Neural cell (in vitro differentiated cells): ENCODE data around the gene SLC10A4. TPM values are rescaled to one million over a fixed set of nuclear protein-coding genes. Genes with fewer than 3 reads are reported as not detected.

Source experiments
- H2AFZ ChIP-seq: fragments of 200-600, 300-800 bp; sonication (generic), shearing (Covaris generic); 2 replicates; pipeline ENCODE4 v1.6.0; 2014; ENCODE audit warnings: low read depth, mild to moderate bottlenecking, antibody characterized with exemption, low read length, moderate library complexity
- H3F3A ChIP-seq: fragments of 200-600 bp; shearing (Covaris generic); 2 replicates; pipeline ENCODE4 v1.6.1; 2016; ENCODE audit warnings: mild to moderate bottlenecking, moderate library complexity, mixed read lengths, antibody characterized with exemption, low read length; ENCODE audit not compliant: insufficient read depth, poor library complexity, severe bottlenecking
- H3K27ac ChIP-seq: fragments of 200-600, 300-800 bp; sonication (generic), shearing (Covaris generic); 2 replicates; pipeline ENCODE4 v1.5.1; 2014; ENCODE audit warnings: mild to moderate bottlenecking, low read length, moderate library complexity
- H3K27me3 ChIP-seq: fragments of 300-800, 200-600 bp; sonication (generic), shearing (Covaris generic); 2 replicates; pipeline ENCODE4 v1.6.0; 2014; ENCODE audit warnings: mild to moderate bottlenecking, low read depth, low read length, moderate library complexity; ENCODE audit not compliant: insufficient read depth
- H3K36me3 ChIP-seq: fragments of 300-800, 200-600 bp; sonication (generic), shearing (Covaris generic); 2 replicates; pipeline ENCODE4 v1.5.1; 2014; ENCODE audit warnings: mild to moderate bottlenecking, antibody characterized with exemption, low read length, moderate library complexity; ENCODE audit not compliant: insufficient read depth
- H3K4me2 ChIP-seq: fragments of 300-800, 200-600 bp; sonication (generic), shearing (Covaris generic); 2 replicates; pipeline ENCODE4 v1.6.0; 2014; ENCODE audit warnings: mild to moderate bottlenecking, low read length
- H3K4me3 ChIP-seq: fragments of 300-800, 200-600 bp; sonication (generic), shearing (Covaris generic); 2 replicates; pipeline ENCODE4 v1.5.1; 2014; ENCODE audit warnings: mild to moderate bottlenecking, low read length, moderate library complexity
- H3K79me2 ChIP-seq: fragments of 200-600 bp; shearing (Covaris generic); replicated peaks from 2 replicates; pipeline ENCODE4 v1.6.0; 2014; ENCODE audit warnings: mild to moderate bottlenecking, low read length, moderate library complexity; ENCODE audit not compliant: insufficient read depth
- H3K9ac ChIP-seq: fragments of 300-800, 200-600 bp; sonication (generic), shearing (Covaris generic); 2 replicates; pipeline ENCODE4 v1.6.1; 2016; ENCODE audit warnings: mild to moderate bottlenecking, low read length, mixed read lengths
- H3K9me2 ChIP-seq: fragments of 200-600 bp; shearing (Covaris generic); 2 replicates; pipeline ENCODE4 v1.6.1; 2016; ENCODE audit warnings: mild to moderate bottlenecking, low read length, mixed read lengths; ENCODE audit not compliant: insufficient read depth
- H3K9me3 ChIP-seq: fragments of 200-600, 300-800 bp; sonication (generic), shearing (Covaris generic); 2 replicates; pipeline ENCODE4 v1.6.1; 2016; ENCODE audit warnings: mild to moderate bottlenecking, mixed run types, low read length, moderate library complexity, mixed read lengths
- H4K20me1 ChIP-seq: fragments of 200-600 bp; shearing (Covaris generic); 2 replicates; pipeline ENCODE4 v1.6.1; 2016; ENCODE audit warnings: mild to moderate bottlenecking, mixed run types; ENCODE audit not compliant: insufficient read depth
- CTCF ChIP-seq: fragments of 450-650 bp; IDR thresholded peaks from 2 replicates; pipeline ENCODE4 v1.5.1; 2014; ENCODE audit warnings: antibody characterized with exemption, mild to moderate bottlenecking, moderate library complexity; ENCODE audit not compliant: poor library complexity, severe bottlenecking
- EP300 ChIP-seq: fragments of 450-650 bp; conservative IDR thresholded peaks from 2 replicates; pipeline ENCODE4 v1.6.1; 2014; ENCODE audit warnings: antibody characterized with exemption, mild to moderate bottlenecking, moderate library complexity; ENCODE audit not compliant: poor library complexity, severe bottlenecking
- EZH2 ChIP-seq: fragments of 200-600, 300-800 bp; shearing (Covaris generic), sonication (generic); IDR thresholded peaks from 2 replicates; pipeline ENCODE4 v1.6.1; 2014; ENCODE audit warnings: antibody characterized with exemption, low read length, borderline replicate concordance, mild to moderate bottlenecking; ENCODE audit not compliant: insufficient read depth, poor library complexity, severe bottlenecking
- MXI1 ChIP-seq: fragments of 450-650 bp; conservative IDR thresholded peaks from 2 replicates; pipeline ENCODE4 v1.6.1; 2014; ENCODE audit warnings: antibody characterized with exemption, mild to moderate bottlenecking; ENCODE audit not compliant: poor library complexity, severe bottlenecking
- POLR2AphosphoS5 ChIP-seq: IDR thresholded peaks from 2 replicates; pipeline ENCODE4 v1.6.1; 2012
- RAD21 ChIP-seq: fragments of 450-650 bp; conservative IDR thresholded peaks from 2 replicates; pipeline ENCODE4 v1.6.1; 2014; ENCODE audit warnings: antibody characterized with exemption, mild to moderate bottlenecking, moderate library complexity
- REST ChIP-seq: IDR thresholded peaks from 2 replicates; pipeline ENCODE4 v1.6.1; 2012; ENCODE audit warnings: borderline replicate concordance
- SMC3 ChIP-seq: fragments of 450-650 bp; conservative IDR thresholded peaks from 2 replicates; pipeline ENCODE4 v1.6.1; 2014; ENCODE audit warnings: antibody characterized with exemption, mild to moderate bottlenecking, moderate library complexity; ENCODE audit not compliant: poor library complexity
- TAF1 ChIP-seq: IDR thresholded peaks from 2 replicates; pipeline ENCODE4 v1.6.1; 2012; ENCODE audit warnings: low read depth
- polyA plus RNA-seq: library from polyadenylated mRNA; depleted of rRNA; stranded (reverse); fragments of >200 nt; gene quantifications from 2 replicates; pipeline ENCODE4 v1.2.3, GENCODE V29; 2014

SLC10A4 gene
- polyA plus RNA-seq, 1 donor from 2014 or later: 14.5 TPM

GRCh38 chr4:48446642-48447041 lies 36.5 kb upstream of the SLC10A4 start:
- Histone ChIP-seq H3K36me3 (no peaks in the 10 kb centered on the region), H2AFZ (no peak overlapping the region), H3K79me2 (no peaks in the 10 kb centered on the region), H3K9me2 (no peaks in the 10 kb centered on the region), H3K9ac (no peak overlapping the region), H3K4me2 (no peak overlapping the region), H3F3A (no peaks in the 10 kb centered on the region), H3K4me3 (no peak overlapping the region), H3K27ac (no peak overlapping the region), H4K20me1 (no peaks in the 10 kb centered on the region), H3K9me3 (no peaks in the 10 kb centered on the region), H3K27me3 (no peaks in the 10 kb centered on the region)
- TF ChIP-seq POLR2AphosphoS5 (no peak), EP300 (no peak), CTCF (no peak), EZH2 (no peak)

- TF ChIP-seq POLR2AphosphoS5 (no peak), MXI1 (no peak), EP300 (no peak), SMC3 (no peak), REST (no peak)
- no peak overlapping the region for H2AFZ ChIP-seq
- H3K27ac ChIP-seq: no peak overlapping the region
- H3K27me3 ChIP-seq: no peaks in the 10 kb centered on the region
- H3K79me2 ChIP-seq: no peaks in the 10 kb centered on the region
- H3K9me3 ChIP-seq: no peaks in the 10 kb centered on the region
- H3K4me2 ChIP-seq: no peak overlapping the region
- H3F3A ChIP-seq: no peaks in the 10 kb centered on the region
- no peak overlapping the region for H3K4me3 ChIP-seq
- H3K36me3 ChIP-seq: no peaks in the 10 kb centered on the region
- no peak overlapping the region for H3K9ac ChIP-seq
- H4K20me1 ChIP-seq: no peaks in the 10 kb centered on the region
- no peaks in the 10 kb centered on the region for H3K9me2 ChIP-seq
Measured at GRCh38 chr4:48449151-48449550, 34.0 kb upstream of the SLC10A4 start.

- TF ChIP-seq POLR2AphosphoS5 (no peak), MXI1 (no peak), RAD21 (no peak), TAF1 (no peak), REST (no peak), EP300 (no peak), CTCF (no peak), EZH2 (no peak), SMC3 (no peak)
- Histone ChIP-seq H3K9ac (no peak overlapping the region), H2AFZ (no peak overlapping the region)
Measured at GRCh38 chr4:48450740-48451139, 32.4 kb upstream of the SLC10A4 start.

More at GRCh38 chr4:48450740-48451139, 32.4 kb upstream of the SLC10A4 start:
- no peaks in the 10 kb centered on the region for H3K36me3 ChIP-seq
- no peaks in the 10 kb centered on the region for H3K9me3 ChIP-seq
- no peaks in the 10 kb centered on the region for H3F3A ChIP-seq
- H3K27me3 ChIP-seq: no peaks in the 10 kb centered on the region
- H3K79me2 ChIP-seq: no peaks in the 10 kb centered on the region
- H3K4me3 ChIP-seq: no peak overlapping the region
- H3K9me2 ChIP-seq: no peaks in the 10 kb centered on the region
- H4K20me1 ChIP-seq: no peaks in the 10 kb centered on the region
- H3K4me2 ChIP-seq: no peak overlapping the region
- H3K27ac ChIP-seq: no peak overlapping the region
